Sigmoid colon (tissue), 7 donors: ENCODE measurements around the gene DNER. TPM values are rescaled to one million over a fixed set of nuclear protein-coding genes. Genes with fewer than 3 reads are reported as not detected.

Experiments used
- DNase-seq: peaks from one replicate; pipeline ENCODE4 v3.0.0-alpha.2; 2019
- H3K27ac ChIP-seq, 4 donors: fragments of 200-600 bp; sonication (generic); one replicate each; pipeline ENCODE4 v1.5.1; 2016 to 2019; ENCODE audit warnings: mild to moderate bottlenecking in 1 of 4
- H3K27me3 ChIP-seq, 3 donors: fragments of 200-600 bp; sonication (generic); one replicate each; pipeline ENCODE4 v1.5.1; 2019; ENCODE audit warnings: mild to moderate bottlenecking in 1 of 3
- H3K36me3 ChIP-seq, 4 donors: fragments of 200-600 bp; sonication (generic); one replicate each; pipeline ENCODE4 v1.5.1; 2016 to 2019
- H3K4me1 ChIP-seq, 4 donors: fragments of 200-600 bp; sonication (generic); one replicate each; pipeline ENCODE4 v1.5.1; 2017 to 2019
- H3K4me3 ChIP-seq, 4 donors: fragments of 200-600 bp; sonication (generic); one replicate each; pipeline ENCODE4 v1.5.1; 2017 to 2019; ENCODE audit warnings: mild to moderate bottlenecking in 2 of 4, moderate library complexity in 1 of 4
- H3K9me3 ChIP-seq, 4 donors: fragments of 200-600 bp in 3 of 4; sonication (generic) in 3 of 4; one replicate each; pipeline versions ENCODE4 v1.5.1 to v1.6.1; 2013 to 2019
- EP300 ChIP-seq, 4 donors: sonication (generic); formaldehyde crosslinking; IDR thresholded peaks; one replicate each; pipeline ENCODE4 v1.6.1; 2017; ENCODE audit warnings: antibody characterized with exemption in 4 of 4
- POLR2A ChIP-seq, 2 donors: fragments of 450-650 bp; IDR thresholded peaks; one replicate each; pipeline ENCODE4 v1.6.1; 2016; ENCODE audit warnings: antibody characterized with exemption in 2 of 2, mild to moderate bottlenecking in 2 of 2, moderate library complexity in 2 of 2
- POLR2AphosphoS5 ChIP-seq, 4 donors: sonication (generic); formaldehyde crosslinking; IDR thresholded peaks; one replicate each; pipeline ENCODE4 v1.6.1; 2017; ENCODE audit warnings: antibody characterized with exemption in 4 of 4
- WGBS, 2 donors: extraction: QIAGEN DNeasy Blood & Tissue Kit; methylation state at CpG; one replicate each; pipeline ENCODE4 v1.1.7; 2013; 5-methylcytosine and 5-hydroxymethylcytosine counted together
- intact Hi-C: fragments of 100-400 bp; cut with DNase I; formaldehyde crosslinking; loops from one replicate; pipeline ENCODE4 v1.15.1; 2023
- polyA plus RNA-seq, 3 donors: library from polyadenylated mRNA; stranded (reverse); fragments of 200-250 nt; gene quantifications; one replicate each; pipeline ENCODE4 v1.2.3, GENCODE V29; 2013
- total RNA-seq, 4 donors: library from RNA; depleted of rRNA; stranded (reverse); fragments of >200 nt; gene quantifications; one replicate each; pipeline ENCODE4 v1.1.0, GENCODE V29; 2016
- TF ChIP-seq, protein P1 (sequence below), 4 experiments: fragments of 450-650 bp in 3 of 4; fragments of 200-600 bp in 1 of 4; IDR thresholded peaks; one replicate each; pipeline ENCODE4 v1.5.1; 2016 to 2019; ENCODE audit warnings: antibody characterized with exemption in 4 of 4, mild to moderate bottlenecking in 3 of 4, moderate library complexity in 2 of 4
- donor health status: healthy with polysubstance abuse.
- donor health status: Bipolar disorder and iron deficiency.
- donor health status: healthy.

Gene DNER
- total and polyA plus RNA-seq, 7 donors, result 2.7 to 17.7 (median 9.9) TPM; not detected in 1

DNA sequence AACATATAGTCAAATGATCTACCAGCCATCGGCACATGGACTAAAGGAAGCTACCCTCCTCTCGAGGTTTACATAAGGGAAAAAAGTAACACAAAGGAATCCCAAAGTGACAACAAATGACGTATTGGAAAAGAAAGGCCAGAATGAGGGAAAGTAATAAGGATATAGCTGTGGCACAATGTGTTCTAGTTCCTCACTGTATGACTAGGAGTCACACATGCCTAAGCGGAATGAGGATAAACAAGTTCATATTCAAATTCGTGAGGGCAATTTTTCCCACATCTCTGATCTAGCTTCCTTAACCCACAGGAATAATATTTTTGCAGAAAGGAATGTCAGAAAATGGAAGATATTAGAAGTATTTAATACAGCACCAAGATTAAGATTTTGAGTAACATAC is 281.0 kb downstream of the DNER start:
- WGBS, 2 donors, result 69 to 88% methylated on average over 5 of the region's 5 CpGs
- DNase-seq, result no peak

DNA sequence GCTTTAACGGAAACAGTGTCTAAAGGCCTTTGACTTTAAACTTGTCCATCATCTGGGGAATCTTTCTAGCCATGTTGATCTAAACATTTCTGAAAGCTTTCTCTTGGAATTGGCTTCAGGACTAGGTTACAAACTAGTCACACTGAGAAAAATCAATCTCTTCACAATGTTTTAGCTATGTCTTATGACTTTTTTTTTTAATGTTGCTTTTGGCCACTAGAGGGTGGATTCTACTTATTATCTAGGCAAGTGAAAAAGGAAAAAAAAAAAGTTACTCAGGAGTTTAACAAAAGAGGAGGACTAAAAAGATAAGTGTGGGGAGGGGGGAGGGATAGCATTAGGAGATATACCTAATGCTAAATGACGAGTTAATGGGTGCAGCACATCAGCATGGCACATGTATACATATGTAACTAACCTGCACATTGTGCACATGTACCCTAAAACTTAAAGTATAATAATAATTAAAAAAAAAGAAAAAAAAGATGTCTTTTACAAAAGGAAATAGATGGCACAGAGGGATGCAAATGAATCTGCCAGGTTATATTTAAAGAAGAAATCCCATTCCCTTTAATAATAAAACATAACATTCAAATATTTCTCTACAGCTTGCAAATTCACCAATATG is 282.9 kb downstream of the DNER start:
- H3K9me3 ChIP-seq, result no peaks in the 10 kb centered on the region
- H3K27me3 ChIP-seq, result no peaks in the 10 kb centered on the region
- H3K36me3 ChIP-seq, result no peaks in the 10 kb centered on the region
- H3K4me1 ChIP-seq, result peaks cover 0 to 4% (median 0%) of the 10 kb centered on the region in 4 donors
- DNase-seq, result no peak
- 51 to 55% methylated on average over 2 of the region's 2 CpGs for WGBS, 2 donors
- intact Hi-C loops, result no loop called here
- peak overlapping the region in 3 of 4 donors; percentile 23 to 49 (median 44) for H3K27ac ChIP-seq
- TF ChIP-seq, protein P1, sequence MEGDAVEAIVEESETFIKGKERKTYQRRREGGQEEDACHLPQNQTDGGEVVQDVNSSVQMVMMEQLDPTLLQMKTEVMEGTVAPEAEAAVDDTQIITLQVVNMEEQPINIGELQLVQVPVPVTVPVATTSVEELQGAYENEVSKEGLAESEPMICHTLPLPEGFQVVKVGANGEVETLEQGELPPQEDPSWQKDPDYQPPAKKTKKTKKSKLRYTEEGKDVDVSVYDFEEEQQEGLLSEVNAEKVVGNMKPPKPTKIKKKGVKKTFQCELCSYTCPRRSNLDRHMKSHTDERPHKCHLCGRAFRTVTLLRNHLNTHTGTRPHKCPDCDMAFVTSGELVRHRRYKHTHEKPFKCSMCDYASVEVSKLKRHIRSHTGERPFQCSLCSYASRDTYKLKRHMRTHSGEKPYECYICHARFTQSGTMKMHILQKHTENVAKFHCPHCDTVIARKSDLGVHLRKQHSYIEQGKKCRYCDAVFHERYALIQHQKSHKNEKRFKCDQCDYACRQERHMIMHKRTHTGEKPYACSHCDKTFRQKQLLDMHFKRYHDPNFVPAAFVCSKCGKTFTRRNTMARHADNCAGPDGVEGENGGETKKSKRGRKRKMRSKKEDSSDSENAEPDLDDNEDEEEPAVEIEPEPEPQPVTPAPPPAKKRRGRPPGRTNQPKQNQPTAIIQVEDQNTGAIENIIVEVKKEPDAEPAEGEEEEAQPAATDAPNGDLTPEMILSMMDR (IDR thresholded peaks at IDR 0.05), result peak in 3 of 4 experiments; percentile 19 to 44 (median 35)
- TF ChIP-seq EP300 (IDR thresholded peaks at IDR 0.05), result no peak
- no peak for TF ChIP-seq POLR2AphosphoS5 (IDR thresholded peaks at IDR 0.05)
- no peak for TF ChIP-seq POLR2A (IDR thresholded peaks at IDR 0.05)
- no peak overlapping the region for H3K4me3 ChIP-seq

More for the DNA sequence above, 281.0 kb downstream of the DNER start:
- no peak for TF ChIP-seq EP300 (IDR thresholded peaks at IDR 0.05)
- TF ChIP-seq, protein P1 (IDR thresholded peaks at IDR 0.05), result no peak
- TF ChIP-seq POLR2A (IDR thresholded peaks at IDR 0.05), result no peak
- no peak for TF ChIP-seq POLR2AphosphoS5 (IDR thresholded peaks at IDR 0.05)
- no peak overlapping the region for H3K27ac ChIP-seq
- no peaks in the 10 kb centered on the region for H3K9me3 ChIP-seq
- intact Hi-C loops, result no loop called here
- no peaks in the 10 kb centered on the region for H3K27me3 ChIP-seq
- H3K36me3 ChIP-seq, result no peaks in the 10 kb centered on the region
- no peak overlapping the region for H3K4me3 ChIP-seq
- H3K4me1 ChIP-seq, result peaks cover 0 to 4% (median 0%) of the 10 kb centered on the region in 4 donors

DNA sequence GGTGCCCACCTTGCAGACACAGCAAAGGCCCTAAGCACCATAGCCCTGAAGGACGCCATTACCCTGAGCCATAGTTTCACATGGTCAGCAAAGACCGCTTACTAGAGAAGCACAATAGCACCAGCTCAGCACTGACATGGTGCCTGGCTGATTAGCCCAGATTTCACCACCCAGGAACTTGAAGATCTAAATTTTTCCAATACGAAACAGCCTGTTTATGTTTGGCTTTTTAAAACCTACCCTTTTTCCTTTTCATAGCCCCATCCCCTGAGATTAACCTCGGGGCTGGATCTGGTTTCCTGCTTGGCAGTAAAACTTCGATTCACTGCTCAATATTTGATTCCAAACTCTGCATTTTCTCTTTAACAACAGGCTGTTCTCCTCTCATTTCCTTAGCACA is 284.8 kb downstream of the DNER start:
- no peak for DNase-seq
- peaks cover 0 to 4% (median 0%) of the 10 kb centered on the region in 4 donors for H3K4me1 ChIP-seq
- TF ChIP-seq POLR2AphosphoS5 (IDR thresholded peaks at IDR 0.05) (no peak), POLR2A (IDR thresholded peaks at IDR 0.05) (no peak), EP300 (IDR thresholded peaks at IDR 0.05) (no peak)
- TF ChIP-seq, protein P1 (IDR thresholded peaks at IDR 0.05), result no peak
- intact Hi-C loops, result no loop called here
- H3K27me3 ChIP-seq, result no peaks in the 10 kb centered on the region
- H3K27ac ChIP-seq, result peak overlapping the region; percentile 13 to 49 (median 38)
- no peaks in the 10 kb centered on the region for H3K9me3 ChIP-seq
- H3K4me3 ChIP-seq, result no peak overlapping the region
- H3K36me3 ChIP-seq, result no peaks in the 10 kb centered on the region
- WGBS, 2 donors, result 60 to 68% methylated on average over 5 of the region's 5 CpGs

DNA sequence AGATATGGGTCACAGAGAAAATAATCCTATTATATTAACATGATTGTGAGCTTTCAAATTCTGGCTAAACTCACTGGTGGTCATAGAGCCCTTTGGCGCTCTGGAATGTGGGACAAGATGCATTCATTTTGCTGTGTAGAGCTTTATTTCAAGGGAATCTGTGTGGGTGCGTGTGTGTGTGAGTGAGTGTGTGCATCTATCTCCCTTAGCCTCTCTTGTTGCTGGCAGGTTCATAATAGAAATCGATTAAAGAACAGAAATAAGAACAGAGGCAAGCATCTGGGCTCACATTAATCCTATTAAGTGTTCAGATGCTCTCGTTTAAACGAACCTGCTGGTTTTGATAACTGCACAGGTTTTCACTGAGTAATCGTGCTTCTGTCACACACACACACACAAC is 287.9 kb downstream of the DNER start:
- 81 to 82% methylated on average over 6 of the region's 6 CpGs for WGBS, 2 donors
- Histone ChIP-seq H3K36me3 (no peaks in the 10 kb centered on the region), H3K27ac (no peak overlapping the region), H3K9me3 (no peaks in the 10 kb centered on the region), H3K4me3 (no peak overlapping the region), H3K27me3 (no peaks in the 10 kb centered on the region), H3K4me1 (peaks cover 0 to 4% (median 0%) of the 10 kb centered on the region in 4 donors)
- DNase-seq, result no peak
- TF ChIP-seq, protein P1 (IDR thresholded peaks at IDR 0.05), result no peak
- TF ChIP-seq POLR2AphosphoS5 (IDR thresholded peaks at IDR 0.05) (no peak), EP300 (IDR thresholded peaks at IDR 0.05) (no peak), POLR2A (IDR thresholded peaks at IDR 0.05) (no peak)
- intact Hi-C loops, result no loop called here

DNA sequence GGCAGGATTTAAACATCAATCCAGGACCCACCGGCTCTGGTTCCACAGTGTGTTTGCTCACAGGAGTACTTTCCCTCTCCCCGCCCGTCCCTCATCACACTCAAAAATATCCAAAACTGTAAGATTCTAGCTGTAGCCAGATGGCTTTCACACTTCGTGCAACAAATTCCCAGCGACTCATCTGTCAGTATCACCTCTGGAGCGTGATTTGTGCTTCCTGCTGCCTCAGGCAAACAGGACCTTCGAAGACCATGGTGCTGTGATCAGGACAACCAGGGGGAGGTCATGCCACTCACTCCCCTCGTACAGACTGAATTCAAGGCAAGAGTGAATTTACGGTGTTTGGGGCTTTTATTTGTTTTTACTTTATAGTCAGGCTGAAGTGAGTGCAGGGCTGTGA is 288.8 kb downstream of the DNER start:
- DNase-seq, result no peak
- Histone ChIP-seq H3K4me1 (no peaks in the 10 kb centered on the region), H3K36me3 (no peaks in the 10 kb centered on the region), H3K27ac (no peak overlapping the region), H3K27me3 (no peaks in the 10 kb centered on the region), H3K9me3 (no peaks in the 10 kb centered on the region), H3K4me3 (no peak overlapping the region)
- TF ChIP-seq POLR2A (IDR thresholded peaks at IDR 0.05) (no peak), POLR2AphosphoS5 (IDR thresholded peaks at IDR 0.05) (no peak)
- TF ChIP-seq, protein P1 (IDR thresholded peaks at IDR 0.05), result no peak
- 73 to 78% methylated on average over 9 of the region's 9 CpGs for WGBS, 2 donors
- intact Hi-C loops, result no loop called here
